HCT116 (cell line): Measurements from ENCODE around the gene PI16. TPM values are rescaled to one million over a fixed set of nuclear protein-coding genes. Genes with fewer than 3 reads are reported as not detected.

Experiments used
- ATAC-seq: fragments of 200-7000 bp; cut with Tn5 transposase; 2 replicates; pipeline ENCODE4 v1.9.1; 2020; ENCODE audit warnings: mild to moderate bottlenecking, moderate library complexity
- BruUV-seq: library from RNA; stranded (reverse); fragments of 400-500 nt; replicated peaks from 2 replicates; lab custom pipeline; 2021; lab: Mats Ljungman, UMichigan
- CTCF ChIA-PET: fragments of 300-600 bp; sonication (Branson Sonifier 250); formaldehyde crosslinking; loops from one replicate; lab custom pipeline; 2021; ENCODE audit warnings: antibody characterized with exemption; lab: Charles Lee
- POLR2A ChIA-PET: fragments of 300-600, 350-600 bp; sonication (Branson Sonifier 250); formaldehyde crosslinking; loops from one replicate; lab custom pipeline; 2021; ENCODE audit warnings: antibody characterized with exemption; lab: Charles Lee
- RAD21 ChIA-PET, 2 experiments: fragments of 300-600 bp; sonication (Branson Sonifier 250); formaldehyde crosslinking; loops; one replicate each; lab custom pipeline; 2023; ENCODE audit warnings: low total read pairs in 2 of 2; ENCODE audit not compliant: uncharacterized antibody in 2 of 2, unreplicated experiment in 2 of 2, low non-redundant PET in 1 of 2; lab: Charles Lee
- DNase-seq: peaks from one replicate; pipeline ENCODE4 v3.0.0-alpha.2; 2010; ENCODE audit warnings: low read depth, low spot score
- H2AFZ ChIP-seq: fragments of 200-600 bp; shearing (Covaris generic), sonication (generic); 2 replicates; pipeline ENCODE4 v1.6.1; 2017; ENCODE audit warnings: low read depth, mixed run types, mixed read lengths, antibody characterized with exemption, low read length; ENCODE audit not compliant: poor library complexity, severe bottlenecking
- H3K27ac ChIP-seq: 2 replicates; pipeline ENCODE4 v1.5.1; 2012; ENCODE audit warnings: low read depth, low read length
- H3K27me3 ChIP-seq: fragments of 200-600 bp; sonication (generic); 2 replicates; pipeline ENCODE4 v1.6.1; 2016; ENCODE audit warnings: mixed run types, low read length, mixed read lengths; ENCODE audit not compliant: insufficient read depth
- H3K36me3 ChIP-seq, 2 experiments: fragments of 200-500 bp in 1 of 2; fragments of 200-600 bp in 1 of 2; sonication (Bioruptor generic) in 1 of 2; sonication (generic) in 1 of 2; 2 replicates each; pipeline versions ENCODE4 v1.5.1 to v1.6.1; 2014 to 2016; ENCODE audit warnings: low read length in 2 of 2, inconsistent platforms in 1 of 2, mixed read lengths in 1 of 2, mixed run types in 1 of 2; ENCODE audit not compliant: insufficient read depth in 2 of 2, control insufficient read depth in 1 of 2
- H3K4me1 ChIP-seq, 2 experiments: fragments of 200-600 bp in 1 of 2; sonication (generic) in 1 of 2; 2 replicates each; pipeline versions ENCODE4 v1.5.1 to v1.6.1; 2012 to 2017; ENCODE audit warnings: low read length in 2 of 2, inconsistent platforms in 1 of 2, mild to moderate bottlenecking in 1 of 2, mixed read lengths in 1 of 2, mixed run types in 1 of 2, moderate library complexity in 1 of 2; ENCODE audit not compliant: insufficient read depth in 2 of 2, control insufficient read depth in 1 of 2
- H3K4me2 ChIP-seq: fragments of 200-600 bp; sonication (generic); 2 replicates; pipeline ENCODE4 v1.6.1; 2017; ENCODE audit warnings: mixed run types, low read length, mixed read lengths
- H3K4me3 ChIP-seq, 2 experiments: fragments of 200-600 bp in 1 of 2; sonication (generic) in 1 of 2; replicated peaks in 1 of 2; 2 replicates each; pipeline ENCODE4 v1.5.1; 2011 to 2016; ENCODE audit warnings: low read length in 2 of 2, control low read depth in 1 of 2, low read depth in 1 of 2, mild to moderate bottlenecking in 1 of 2, mixed read lengths in 1 of 2, mixed run types in 1 of 2
- H3K79me2 ChIP-seq: fragments of 200-600 bp; sonication (generic); 2 replicates; pipeline ENCODE4 v1.6.1; 2017; ENCODE audit warnings: mild to moderate bottlenecking, mixed run types, low read length, moderate library complexity, mixed read lengths; ENCODE audit not compliant: insufficient read depth
- H3K9ac ChIP-seq: fragments of 200-600 bp; sonication (generic); 2 replicates; pipeline ENCODE4 v1.6.1; 2016; ENCODE audit warnings: low read length, mixed read lengths
- H3K9me2 ChIP-seq: fragments of 200-600 bp; sonication (generic), shearing (Covaris generic); 2 replicates; pipeline ENCODE4 v1.6.1; 2017; ENCODE audit warnings: mixed run types, mild to moderate bottlenecking, moderate library complexity; ENCODE audit not compliant: insufficient read depth
- H3K9me3 ChIP-seq, 2 experiments: fragments of 200-500 bp in 1 of 2; fragments of 200-600 bp in 1 of 2; sonication (Bioruptor generic) in 1 of 2; sonication (generic) in 1 of 2; 2 replicates each; pipeline ENCODE4 v1.6.1; 2014 to 2017; ENCODE audit warnings: low read length in 2 of 2, mixed read lengths in 2 of 2, inconsistent platforms in 1 of 2, low read depth in 1 of 2, mild to moderate bottlenecking in 1 of 2, mixed run types in 1 of 2, moderate library complexity in 1 of 2; ENCODE audit not compliant: control insufficient read depth in 1 of 2, insufficient read depth in 1 of 2
- H4K20me1 ChIP-seq: fragments of 200-600 bp; sonication (generic), shearing (Covaris generic); 2 replicates; pipeline ENCODE4 v1.6.1; 2017; ENCODE audit warnings: mixed run types, mild to moderate bottlenecking, moderate library complexity; ENCODE audit not compliant: insufficient read depth
- CBX3 ChIP-seq: IDR thresholded peaks from 2 replicates; pipeline ENCODE4 v1.6.1; 2012; ENCODE audit warnings: low read depth
- CEBPB ChIP-seq: IDR thresholded peaks from 2 replicates; pipeline ENCODE4 v1.6.1; 2012; ENCODE audit warnings: low read depth
- CTCF ChIP-seq, 3 experiments: fragments of 200-600 bp in 1 of 3; sonication (generic) in 1 of 3; IDR thresholded peaks in 2 of 3; conservative IDR thresholded peaks in 1 of 3; 2 replicates each; pipeline ENCODE4 v1.5.1; 2012 to 2017; ENCODE audit warnings: low read depth in 2 of 3, low read length in 2 of 3, antibody characterized with exemption in 1 of 3, borderline replicate concordance in 1 of 3, control low read depth in 1 of 3, mild to moderate bottlenecking in 1 of 3, mixed read lengths in 1 of 3, mixed run types in 1 of 3, moderate library complexity in 1 of 3; ENCODE audit not compliant: insufficient read depth in 1 of 3
- EGR1 ChIP-seq: IDR thresholded peaks from 2 replicates; pipeline ENCODE4 v1.6.1; 2012; ENCODE audit warnings: low read depth
- EZH2 ChIP-seq: fragments of 200-600 bp; sonication (generic); IDR thresholded peaks from 2 replicates; pipeline ENCODE4 v1.6.1; 2017; ENCODE audit warnings: antibody characterized with exemption, mixed run types
- EZH2phosphoT487 ChIP-seq: fragments of 200-600 bp; IDR thresholded peaks from 2 replicates; pipeline ENCODE4 v1.6.1; 2018; ENCODE audit warnings: antibody characterized with exemption, borderline replicate concordance
- FOSL1 ChIP-seq: IDR thresholded peaks from 2 replicates; pipeline ENCODE4 v1.6.1; 2012; ENCODE audit warnings: low read depth
- JUND ChIP-seq: IDR thresholded peaks from 2 replicates; pipeline ENCODE4 v1.6.1; 2012
- RAD21 ChIP-seq: IDR thresholded peaks from 2 replicates; pipeline ENCODE4 v1.6.1; 2012; ENCODE audit warnings: low read depth, mild to moderate bottlenecking
- REST ChIP-seq: IDR thresholded peaks from 2 replicates; pipeline ENCODE4 v1.6.1; 2012; ENCODE audit warnings: low read depth
- SIN3A ChIP-seq: IDR thresholded peaks from 2 replicates; pipeline ENCODE4 v1.6.1; 2012; ENCODE audit warnings: low read depth
- SP1 ChIP-seq: IDR thresholded peaks from 2 replicates; pipeline ENCODE4 v1.6.1; 2012; ENCODE audit warnings: low read depth
- SRF ChIP-seq: IDR thresholded peaks from 2 replicates; pipeline ENCODE4 v1.6.1; 2012; ENCODE audit warnings: low read depth
- TCF7L2 ChIP-seq: IDR thresholded peaks from 2 replicates; pipeline ENCODE4 v1.7.0; 2011; ENCODE audit warnings: borderline replicate concordance, inconsistent platforms; ENCODE audit not compliant: insufficient read depth, insufficient read length; ENCODE audit errors: extremely low read depth
- YY1 ChIP-seq: IDR thresholded peaks from 2 replicates; pipeline ENCODE4 v1.6.1; 2011; ENCODE audit warnings: low read length, low read depth, moderate library complexity, mild to moderate bottlenecking; ENCODE audit not compliant: insufficient replicate concordance; ENCODE audit errors: extremely low read depth
- ZFX ChIP-seq: fragments of 450-650 bp; IDR thresholded peaks from 2 replicates; pipeline ENCODE4 v1.6.1; 2017
- intact Hi-C: fragments of 100-400 bp; cut with micrococcal nuclease; formaldehyde crosslinking; loops from 2 replicates; pipeline ENCODE4 v1.10.0; 2022
- total RNA-seq: library from RNA; stranded (reverse); gene quantifications from one replicate; pipeline ENCODE4 v1.2.1, GENCODE V29; 2021; ENCODE audit not compliant: unreplicated experiment
- TF ChIP-seq, protein P1 (sequence below): IDR thresholded peaks from 2 replicates; pipeline ENCODE4 v1.6.1; 2011; ENCODE audit warnings: mild to moderate bottlenecking, low read length, moderate library complexity; ENCODE audit not compliant: insufficient replicate concordance; ENCODE audit errors: extremely low read depth
- TF ChIP-seq, protein P2 (sequence below): IDR thresholded peaks from 2 replicates; pipeline ENCODE4 v1.6.1; 2012
- TF ChIP-seq, protein P3 (sequence below): IDR thresholded peaks from 2 replicates; pipeline ENCODE4 v1.6.1; 2012

The PI16 gene
- total RNA-seq, 1 experiment from 2014 or later, result 0.59 TPM

GRCh38 chr6:36964349-36964748 is 9.8 kb downstream of the PI16 start:
- Histone ChIP-seq H2AFZ (no peak overlapping the region), H3K36me3 (peaks cover 8 to 19% of the 10 kb centered on the region in 2 experiments; a peak in 2 of 4 replicates), H3K4me2 (no peak overlapping the region), H3K27ac (no peak overlapping the region; the same call in 1 of the 2 replicates), H3K4me3 (no peak overlapping the region), H3K4me1 (peaks cover 15 to 36% of the 10 kb centered on the region in 2 experiments), H3K79me2 (no peaks in the 10 kb centered on the region), H3K27me3 (no peaks in the 10 kb centered on the region), H3K9me3 (no peaks in the 10 kb centered on the region), H4K20me1 (no peaks in the 10 kb centered on the region), H3K9ac (no peak overlapping the region), H3K9me2 (no peaks in the 10 kb centered on the region)
- TF ChIP-seq JUND, result no peak
- no peak for TF ChIP-seq REST
- no peak for TF ChIP-seq ZFX
- TF ChIP-seq CTCF (IDR thresholded peaks at IDR 0.05 in 2 of 3, conservative IDR thresholded peaks at IDR 0.05 in 1 of 3; ENCODE audit: borderline replicate concordance in 1 of 3, insufficient read depth in 1 of 3, low read depth in 2 of 3, low read length in 2 of 3), result no peak
- TF ChIP-seq EZH2, result no peak
- TF ChIP-seq, protein P1, sequence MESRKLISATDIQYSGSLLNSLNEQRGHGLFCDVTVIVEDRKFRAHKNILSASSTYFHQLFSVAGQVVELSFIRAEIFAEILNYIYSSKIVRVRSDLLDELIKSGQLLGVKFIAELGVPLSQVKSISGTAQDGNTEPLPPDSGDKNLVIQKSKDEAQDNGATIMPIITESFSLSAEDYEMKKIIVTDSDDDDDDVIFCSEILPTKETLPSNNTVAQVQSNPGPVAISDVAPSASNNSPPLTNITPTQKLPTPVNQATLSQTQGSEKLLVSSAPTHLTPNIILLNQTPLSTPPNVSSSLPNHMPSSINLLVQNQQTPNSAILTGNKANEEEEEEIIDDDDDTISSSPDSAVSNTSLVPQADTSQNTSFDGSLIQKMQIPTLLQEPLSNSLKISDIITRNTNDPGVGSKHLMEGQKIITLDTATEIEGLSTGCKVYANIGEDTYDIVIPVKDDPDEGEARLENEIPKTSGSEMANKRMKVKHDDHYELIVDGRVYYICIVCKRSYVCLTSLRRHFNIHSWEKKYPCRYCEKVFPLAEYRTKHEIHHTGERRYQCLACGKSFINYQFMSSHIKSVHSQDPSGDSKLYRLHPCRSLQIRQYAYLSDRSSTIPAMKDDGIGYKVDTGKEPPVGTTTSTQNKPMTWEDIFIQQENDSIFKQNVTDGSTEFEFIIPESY, result no peak
- TF ChIP-seq EZH2phosphoT487, result no peak
- no peak for TF ChIP-seq RAD21
- TF ChIP-seq SRF, result no peak
- TF ChIP-seq CBX3, result no peak
- TF ChIP-seq SP1, result no peak
- TF ChIP-seq, protein P2, sequence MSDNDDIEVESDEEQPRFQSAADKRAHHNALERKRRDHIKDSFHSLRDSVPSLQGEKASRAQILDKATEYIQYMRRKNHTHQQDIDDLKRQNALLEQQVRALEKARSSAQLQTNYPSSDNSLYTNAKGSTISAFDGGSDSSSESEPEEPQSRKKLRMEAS, result no peak
- TF ChIP-seq SIN3A, result no peak
- TF ChIP-seq YY1, result no peak
- TF ChIP-seq, protein P3, sequence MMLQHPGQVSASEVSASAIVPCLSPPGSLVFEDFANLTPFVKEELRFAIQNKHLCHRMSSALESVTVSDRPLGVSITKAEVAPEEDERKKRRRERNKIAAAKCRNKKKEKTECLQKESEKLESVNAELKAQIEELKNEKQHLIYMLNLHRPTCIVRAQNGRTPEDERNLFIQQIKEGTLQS, result no peak
- TF ChIP-seq TCF7L2, result no peak
- no peak for TF ChIP-seq EGR1
- no peak for TF ChIP-seq CEBPB
- TF ChIP-seq FOSL1, result no peak
- BruUV-seq, result no TSS peak
- CTCF ChIA-PET, result no interaction called here
- RAD21 ChIA-PET, result no interaction called here
- intact Hi-C loops, result no loop called here
- ATAC-seq (no peak), DNase-seq (no peak)
- POLR2A ChIA-PET, result no interaction called here
